PC-3 (cell line): Measurements from ENCODE around the gene DYNLT2B.

Experiments
- CTCF ChIP-seq: fragments of 300-600 bp; sonication (generic); conservative IDR thresholded peaks from 2 replicates; pipeline ENCODE4 v1.5.1; 2017; ENCODE audit warnings: antibody characterized with exemption, low read depth, mild to moderate bottlenecking, low read length
- EZH2 ChIP-seq: fragments of 300-600 bp; sonication (generic); IDR thresholded peaks from one replicate; pipeline ENCODE4 v1.6.1; 2017; ENCODE audit warnings: antibody characterized with exemption, mild to moderate bottlenecking, low read length; ENCODE audit not compliant: unreplicated experiment

GRCh38 chr3:196320137-196320536, 2.1 kb upstream of the DYNLT2B start:
- TF ChIP-seq CTCF (no peak), EZH2 (no peak)
